Left hindlimb (tissue), 1 donor: Measurements from ENCODE around the gene FMN2.

ENCODE experiments used
- DNase-seq: peaks from one replicate; pipeline ENCODE4 v3.0.0-alpha.2; 2018

Gene FMN2

DNA sequence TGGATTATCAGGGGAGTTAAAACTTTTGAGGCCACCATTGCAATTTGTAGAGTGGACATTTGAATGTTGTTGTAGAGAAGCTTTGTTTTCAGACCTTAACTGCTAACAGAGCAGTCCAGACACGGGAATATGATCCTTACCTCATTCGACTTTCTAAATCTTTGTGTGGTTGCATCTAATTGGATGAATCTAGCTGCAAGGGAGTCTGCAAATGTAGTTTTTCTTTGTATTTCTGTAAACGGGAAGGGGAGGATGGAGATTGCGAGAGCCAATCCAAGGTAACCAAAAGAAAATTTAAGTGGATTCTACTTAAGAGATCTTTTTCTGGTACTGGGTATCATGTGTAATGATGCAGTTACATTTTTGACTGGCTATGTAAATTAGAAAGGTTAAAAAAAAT lies 110.2 kb downstream of the FMN2 start:
- no peak for DNase-seq

DNA sequence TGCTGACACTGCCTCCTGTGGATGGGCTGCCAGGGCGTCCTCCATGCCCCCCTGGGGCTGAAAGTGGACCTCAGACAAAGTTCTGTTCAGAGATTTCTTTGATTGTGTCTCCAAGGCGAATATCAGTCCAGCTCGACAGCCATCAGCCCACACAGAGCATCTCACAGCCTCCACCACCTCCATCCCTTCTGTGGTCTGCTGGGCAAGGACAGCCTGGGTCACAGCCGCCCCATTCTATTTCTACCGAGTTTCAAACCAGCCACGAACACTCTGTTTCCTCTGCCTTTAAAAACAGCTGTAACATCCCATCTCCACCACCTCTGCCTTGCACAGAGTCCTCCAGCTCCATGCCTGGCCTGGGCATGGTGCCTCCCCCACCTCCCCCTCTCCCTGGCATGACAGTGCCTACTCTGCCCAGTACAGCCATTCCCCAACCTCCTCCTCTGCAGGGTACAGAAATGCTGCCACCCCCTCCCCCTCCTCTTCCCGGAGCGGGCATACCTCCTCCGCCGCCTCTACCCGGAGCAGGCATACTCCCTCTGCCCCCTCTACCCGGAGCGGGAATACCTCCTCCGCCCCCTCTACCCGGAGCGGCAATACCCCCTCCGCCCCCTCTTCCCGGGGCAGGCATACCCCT lies 115.5 kb downstream of the FMN2 start:
- no peak for DNase-seq

- no peak for DNase-seq
These were observed 118.3 kb downstream of the FMN2 start for GRCh38 chr1:240210026-240210425.

DNA sequence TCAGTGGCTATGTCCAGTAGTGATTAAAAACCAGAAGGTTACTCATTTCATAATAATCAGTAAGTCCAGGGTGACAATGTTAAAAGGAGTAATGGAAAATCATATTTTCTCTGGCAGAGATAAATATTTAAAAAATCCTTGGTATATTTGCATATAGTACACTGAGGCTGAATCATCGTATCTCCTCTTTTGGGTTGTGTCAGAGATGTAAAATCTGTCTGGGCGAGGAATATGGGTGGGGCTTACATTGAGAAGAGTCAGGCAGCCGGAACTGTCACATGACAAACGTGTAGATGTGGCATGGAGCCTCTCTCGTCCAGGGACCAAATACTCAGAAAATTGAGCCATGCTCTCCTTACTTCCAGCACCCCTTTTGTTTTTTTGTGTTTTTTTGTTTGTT lies 120.9 kb downstream of the FMN2 start:
- DNase-seq, result no peak

DNA sequence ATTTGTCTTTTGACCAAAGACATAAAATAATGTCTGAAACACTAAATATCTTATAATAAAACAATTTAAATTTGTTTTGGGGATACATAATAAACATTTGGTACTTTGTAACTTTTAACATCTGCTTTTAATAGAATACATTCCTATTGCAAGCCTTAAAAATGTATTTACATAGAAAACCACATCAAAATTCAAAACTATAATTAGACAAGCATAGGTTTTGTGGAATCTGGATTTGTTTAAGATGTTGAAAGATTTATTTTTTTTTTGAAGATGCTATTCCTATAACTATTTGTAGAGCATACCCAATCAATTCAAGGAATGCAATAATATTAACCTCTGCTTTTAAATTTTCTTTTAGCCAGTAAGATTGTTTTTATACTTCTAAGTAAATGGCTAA lies 125.7 kb downstream of the FMN2 start:
- DNase-seq, result no peak

GRCh38 chr1:240219104-240219503 lies 127.4 kb downstream of the FMN2 start:
- no peak for DNase-seq

DNA sequence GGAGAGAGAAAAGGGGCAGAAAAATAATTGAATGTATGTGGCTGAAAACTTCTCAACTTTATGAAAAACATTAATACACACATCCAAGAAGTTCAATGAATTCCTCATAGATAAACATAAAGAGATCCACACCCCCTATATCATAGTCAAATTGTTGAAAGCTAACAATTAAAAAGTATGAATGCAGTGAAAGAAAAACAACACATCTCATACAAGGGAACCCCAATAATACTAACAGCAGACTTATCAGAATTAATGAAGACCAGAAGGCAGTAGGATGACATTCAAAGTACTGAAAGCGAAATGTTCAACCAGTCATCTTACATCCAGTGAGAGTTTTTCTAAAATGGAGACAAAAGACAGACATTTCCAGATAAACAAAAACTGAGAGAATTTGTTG lies 134.4 kb downstream of the FMN2 start:
- no peak for DNase-seq

DNA sequence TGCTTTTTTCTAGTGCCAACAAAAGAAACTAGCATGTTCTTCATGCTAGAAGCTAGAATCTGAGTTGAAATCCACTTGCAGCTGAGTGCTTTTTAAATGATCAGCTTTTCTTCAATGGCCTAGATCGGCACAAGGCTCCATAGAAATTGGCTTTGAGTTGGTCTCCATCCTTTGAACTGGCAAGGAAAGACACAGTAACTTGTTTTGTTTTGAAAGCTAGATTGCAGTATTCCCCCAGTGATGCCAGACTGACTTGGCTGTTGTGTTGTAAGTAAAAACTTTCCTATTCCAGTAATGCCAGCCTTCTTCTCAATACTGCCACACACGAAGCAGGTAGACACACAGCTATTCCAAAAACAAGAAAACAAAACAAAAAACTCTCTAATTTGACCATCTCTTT lies 139.1 kb downstream of the FMN2 start:
- no peak for DNase-seq

DNA sequence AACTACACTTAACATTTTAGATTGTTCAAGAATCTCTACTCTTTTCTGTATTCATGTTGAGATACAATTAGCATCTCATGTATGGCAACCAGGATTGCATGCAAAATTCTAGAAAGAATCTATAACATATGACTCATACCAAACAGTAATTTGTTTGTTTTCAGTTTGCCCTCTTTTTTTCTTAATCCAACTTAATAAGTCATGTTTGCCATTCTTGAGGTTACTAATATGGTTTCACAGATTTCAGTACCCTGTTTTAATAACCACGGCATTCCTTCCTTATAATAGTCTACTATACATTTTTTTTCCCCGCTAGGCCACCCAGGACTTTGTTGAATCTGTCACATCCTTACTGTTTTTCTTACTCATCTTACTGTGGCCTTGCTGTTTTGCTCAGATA lies 140.8 kb downstream of the FMN2 start:
- DNase-seq, result no peak

- no peak for DNase-seq
These were observed 143.0 kb downstream of the FMN2 start for GRCh38 chr1:240234485-240235210.

GRCh38 chr1:240235521-240236288 lies 144.0 kb downstream of the FMN2 start:
- no peak for DNase-seq

- no peak for DNase-seq
These were observed 145.6 kb downstream of the FMN2 start for GRCh38 chr1:240237305-240237721.

- DNase-seq, result no peak
These were observed 147.6 kb downstream of the FMN2 start for GRCh38 chr1:240239309-240239708.

GRCh38 chr1:240241278-240241677 lies 149.6 kb downstream of the FMN2 start:
- DNase-seq, result no peak

- DNase-seq, result no peak
These were observed 151.0 kb downstream of the FMN2 start for GRCh38 chr1:240242601-240243144.

DNA sequence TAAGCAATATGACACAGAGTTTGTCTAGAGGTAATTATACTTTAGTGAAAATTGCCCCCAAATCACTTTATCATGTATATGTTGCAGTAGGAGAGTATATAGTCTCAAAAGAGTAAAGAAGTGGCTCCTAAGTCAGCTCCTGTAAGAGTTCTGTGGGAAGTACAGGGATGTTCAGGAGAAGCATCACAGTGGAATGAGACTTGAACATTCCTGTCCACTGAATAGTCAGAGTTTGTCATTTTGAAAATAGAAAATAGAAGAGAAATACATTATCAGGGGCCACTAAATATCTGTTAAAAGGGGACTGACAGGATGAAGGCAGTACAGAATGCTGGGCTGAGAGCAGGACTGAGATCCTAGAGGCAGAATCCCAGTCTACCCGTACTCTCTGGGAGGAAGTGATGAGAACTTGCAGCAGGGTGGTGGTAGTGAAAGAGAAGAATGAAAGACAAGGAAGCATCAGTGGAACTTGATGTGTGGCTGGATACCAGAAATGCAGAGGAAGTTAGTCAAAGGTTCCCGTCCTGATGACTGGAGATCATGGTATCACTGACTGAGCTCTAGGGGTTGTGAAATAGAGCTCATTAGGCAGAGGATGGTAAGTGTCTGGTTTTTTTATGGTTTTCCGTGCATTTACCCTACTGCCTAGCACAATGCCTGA lies 153.4 kb downstream of the FMN2 start:
- no peak for DNase-seq

DNA sequence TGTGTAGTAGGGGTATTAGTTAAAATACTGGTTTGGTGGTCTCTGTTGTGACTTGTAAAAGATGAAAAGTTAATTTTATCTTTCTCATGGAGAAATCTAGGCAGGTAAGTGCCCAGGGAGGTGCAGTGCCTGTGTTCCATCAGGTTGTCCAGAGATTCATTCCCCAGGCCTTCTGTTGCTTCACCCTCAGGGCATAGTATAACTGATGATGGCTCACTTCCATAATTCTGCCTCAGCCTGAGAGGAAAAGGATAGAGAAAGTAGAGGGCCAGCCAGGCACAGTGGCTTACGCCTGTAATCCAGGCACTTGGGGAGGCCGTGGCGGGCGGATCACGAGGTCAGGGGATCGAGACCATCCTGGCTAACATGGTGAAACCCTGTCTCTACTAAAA lies 153.9 kb downstream of the FMN2 start:
- DNase-seq, result no peak

DNA sequence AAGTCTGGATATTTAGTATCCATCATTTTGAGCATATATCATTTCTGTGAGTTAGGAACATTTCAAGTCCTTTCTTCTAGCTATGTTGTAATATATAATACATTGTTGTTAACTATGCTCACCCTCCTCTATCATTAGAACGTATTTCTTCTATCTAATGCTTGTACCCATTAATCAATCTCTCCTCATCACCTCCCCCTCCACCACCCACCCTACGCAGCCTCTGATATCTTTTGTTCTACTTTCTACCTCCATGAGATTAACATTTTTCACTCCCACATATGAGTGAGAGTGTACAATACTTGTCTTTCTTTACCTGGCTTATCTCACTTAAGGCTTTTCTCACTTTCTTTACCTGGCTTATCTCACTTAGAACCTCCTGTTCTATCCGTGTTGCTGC lies 156.2 kb downstream of the FMN2 start:
- no peak for DNase-seq

DNA sequence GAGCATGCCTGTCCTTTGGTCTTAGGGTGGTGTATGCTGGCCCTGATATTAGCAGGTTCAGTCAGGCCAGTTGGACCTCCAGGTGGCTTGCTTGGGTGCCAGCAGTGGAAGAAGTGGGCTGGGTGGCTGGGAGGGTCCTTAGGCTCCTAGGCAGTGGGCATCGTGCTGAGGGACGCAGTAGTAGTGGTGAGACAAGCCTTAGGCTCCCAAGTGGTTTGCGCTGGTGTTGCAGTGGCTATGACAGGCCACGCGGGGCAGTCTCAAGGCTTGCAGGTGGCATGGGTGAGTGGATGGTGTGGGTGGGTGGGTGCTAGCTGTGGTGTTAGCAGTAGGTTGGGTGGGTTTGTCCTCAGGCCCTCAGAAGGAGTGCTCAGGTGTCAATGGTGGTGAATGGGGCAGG lies 162.3 kb downstream of the FMN2 start:
- DNase-seq, result no peak

GRCh38 chr1:240254778-240255291 lies 163.2 kb downstream of the FMN2 start:
- no peak for DNase-seq

- no peak for DNase-seq
These were observed 164.2 kb downstream of the FMN2 start for GRCh38 chr1:240255922-240256321.

- DNase-seq, result no peak
These were observed 165.3 kb downstream of the FMN2 start for GRCh38 chr1:240256836-240257503.
